ENCODE data around the gene EXT2.

Gene EXT2

DNA sequence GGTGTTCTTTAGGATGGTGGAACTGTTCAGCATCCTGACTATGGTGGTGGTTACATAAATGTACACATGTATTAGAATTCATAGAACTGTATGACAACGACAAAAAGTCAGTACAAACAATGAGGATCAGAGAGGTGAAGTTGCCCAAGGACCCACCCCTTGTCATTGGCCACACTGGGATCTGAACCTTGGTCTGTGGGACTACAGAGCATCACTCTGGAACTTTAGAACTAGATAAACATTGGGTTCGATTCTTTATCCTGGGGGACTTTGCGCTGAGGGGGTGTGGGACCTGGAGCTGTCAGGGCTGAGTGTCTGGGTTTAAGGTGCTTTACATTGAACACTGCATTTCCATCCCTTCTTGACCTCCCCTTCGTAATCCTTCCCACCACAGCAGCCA, 12.8 kb upstream of the EXT2 start:
- DNase-seq (ENCODE audit: low read depth), result no peak
- TF ChIP-seq, protein P1, sequence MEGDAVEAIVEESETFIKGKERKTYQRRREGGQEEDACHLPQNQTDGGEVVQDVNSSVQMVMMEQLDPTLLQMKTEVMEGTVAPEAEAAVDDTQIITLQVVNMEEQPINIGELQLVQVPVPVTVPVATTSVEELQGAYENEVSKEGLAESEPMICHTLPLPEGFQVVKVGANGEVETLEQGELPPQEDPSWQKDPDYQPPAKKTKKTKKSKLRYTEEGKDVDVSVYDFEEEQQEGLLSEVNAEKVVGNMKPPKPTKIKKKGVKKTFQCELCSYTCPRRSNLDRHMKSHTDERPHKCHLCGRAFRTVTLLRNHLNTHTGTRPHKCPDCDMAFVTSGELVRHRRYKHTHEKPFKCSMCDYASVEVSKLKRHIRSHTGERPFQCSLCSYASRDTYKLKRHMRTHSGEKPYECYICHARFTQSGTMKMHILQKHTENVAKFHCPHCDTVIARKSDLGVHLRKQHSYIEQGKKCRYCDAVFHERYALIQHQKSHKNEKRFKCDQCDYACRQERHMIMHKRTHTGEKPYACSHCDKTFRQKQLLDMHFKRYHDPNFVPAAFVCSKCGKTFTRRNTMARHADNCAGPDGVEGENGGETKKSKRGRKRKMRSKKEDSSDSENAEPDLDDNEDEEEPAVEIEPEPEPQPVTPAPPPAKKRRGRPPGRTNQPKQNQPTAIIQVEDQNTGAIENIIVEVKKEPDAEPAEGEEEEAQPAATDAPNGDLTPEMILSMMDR (IDR thresholded peaks at IDR 0.05; ENCODE audit: low read depth, low read length, missing control alignments), result no peak
- no peak overlapping the region for H3K4me3 ChIP-seq (ENCODE audit: low read depth, low read length)
- in situ Hi-C loops (cut with HindIII; ENCODE audit: low sequenced_read_pairs), result no loop called here

DNA sequence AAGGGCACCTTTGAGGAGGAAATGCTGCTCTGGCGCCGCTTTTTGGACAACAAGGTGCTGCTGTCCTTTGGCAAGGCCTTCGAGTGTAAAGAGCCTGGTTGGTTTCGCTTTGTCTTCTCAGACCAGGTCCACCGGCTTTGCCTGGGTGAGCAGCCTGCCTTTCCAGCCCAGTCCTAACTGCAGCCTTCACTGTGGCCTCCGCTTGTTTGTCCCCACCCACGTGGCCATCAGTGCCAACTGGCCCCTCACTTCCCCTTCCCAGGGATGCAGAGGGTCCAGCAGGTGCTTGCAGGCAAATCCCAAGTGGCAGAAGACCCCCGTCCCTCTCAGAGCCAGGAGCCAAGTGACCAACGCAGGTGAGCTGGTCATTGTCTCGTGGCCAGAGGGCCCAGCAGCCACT, 12.0 kb upstream of the EXT2 start:
- H3K4me3 ChIP-seq (ENCODE audit: low read depth, low read length), result no peak overlapping the region
- TF ChIP-seq, protein P1 (IDR thresholded peaks at IDR 0.05; ENCODE audit: low read depth, low read length, missing control alignments), result no peak
- in situ Hi-C loops (cut with HindIII; ENCODE audit: low sequenced_read_pairs), result no loop called here
- no peak for DNase-seq (ENCODE audit: low read depth)

DNA sequence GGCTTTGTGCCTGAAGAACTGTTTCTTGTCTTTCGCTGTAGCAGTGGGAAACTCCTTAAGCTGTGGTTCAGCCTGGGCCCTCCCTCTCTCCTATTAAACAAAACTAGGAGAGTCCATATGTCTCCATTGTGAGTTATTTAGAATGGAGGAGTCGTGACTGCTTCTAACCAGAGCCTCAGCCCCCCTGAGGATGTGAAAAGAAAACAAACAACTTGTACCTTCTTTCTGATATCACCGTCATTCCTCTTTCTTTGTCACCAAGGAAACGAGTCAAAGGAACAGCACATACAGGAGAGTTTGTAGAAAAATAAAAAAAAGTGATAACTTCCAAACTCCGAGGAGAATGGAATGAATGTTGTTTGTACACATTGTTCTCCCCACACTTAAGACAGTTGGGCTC, 11.6 kb upstream of the EXT2 start:
- in situ Hi-C loops (cut with HindIII; ENCODE audit: low sequenced_read_pairs), result no loop called here
- DNase-seq (ENCODE audit: low read depth), result no peak
- TF ChIP-seq, protein P1 (IDR thresholded peaks at IDR 0.05; ENCODE audit: low read depth, low read length, missing control alignments), result no peak
- no peak overlapping the region for H3K4me3 ChIP-seq (ENCODE audit: low read depth, low read length)

DNA sequence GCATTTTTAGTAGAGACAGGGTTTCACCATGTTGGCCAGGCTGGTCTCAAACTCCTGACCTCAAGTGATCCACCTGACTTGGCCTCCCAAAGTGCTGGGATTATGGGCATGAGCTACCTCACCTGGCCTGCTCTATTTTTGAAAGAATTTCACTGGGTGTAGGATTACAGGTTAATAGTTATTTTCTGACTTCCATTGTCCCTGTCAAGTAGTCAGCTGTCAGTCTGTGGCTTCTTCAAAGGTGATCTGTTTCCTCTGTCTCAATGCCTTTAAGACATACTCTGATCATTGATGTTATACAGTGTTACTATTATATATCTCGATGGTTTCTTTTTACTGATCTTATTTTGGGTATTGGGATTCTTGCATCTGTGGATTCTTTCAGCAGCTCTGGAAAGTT, 10.1 kb upstream of the EXT2 start:
- H3K4me3 ChIP-seq (ENCODE audit: low read depth, low read length), result no peak overlapping the region
- no peak for DNase-seq (ENCODE audit: low read depth)
- TF ChIP-seq, protein P1 (IDR thresholded peaks at IDR 0.05; ENCODE audit: low read depth, low read length, missing control alignments), result no peak
- in situ Hi-C loops (cut with HindIII; ENCODE audit: low sequenced_read_pairs), result no loop called here

DNA sequence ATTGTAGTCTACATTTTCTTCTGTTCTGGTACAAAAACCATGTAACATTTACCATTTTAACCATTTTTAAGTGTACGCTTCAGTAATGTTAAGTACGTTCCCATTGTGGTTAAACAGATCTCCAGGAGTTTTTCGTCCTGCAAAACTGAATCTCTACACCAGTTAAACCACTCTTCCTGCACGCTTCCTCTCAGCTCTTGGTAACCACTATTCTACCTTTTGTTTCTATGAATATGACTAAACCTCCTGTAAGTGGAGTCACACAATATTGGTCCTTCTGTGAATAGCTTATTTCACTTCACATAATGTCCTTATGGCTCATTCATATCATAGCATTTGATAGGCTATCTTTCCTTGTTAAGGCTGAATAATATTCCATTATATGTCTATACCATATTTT, 7.1 kb upstream of the EXT2 start:
- in situ Hi-C loops (cut with HindIII; ENCODE audit: low sequenced_read_pairs), result no loop called here
- no peak for DNase-seq (ENCODE audit: low read depth)
- no peak overlapping the region for H3K4me3 ChIP-seq (ENCODE audit: low read depth, low read length)
- TF ChIP-seq, protein P1 (IDR thresholded peaks at IDR 0.05; ENCODE audit: low read depth, low read length, missing control alignments), result no peak

DNA sequence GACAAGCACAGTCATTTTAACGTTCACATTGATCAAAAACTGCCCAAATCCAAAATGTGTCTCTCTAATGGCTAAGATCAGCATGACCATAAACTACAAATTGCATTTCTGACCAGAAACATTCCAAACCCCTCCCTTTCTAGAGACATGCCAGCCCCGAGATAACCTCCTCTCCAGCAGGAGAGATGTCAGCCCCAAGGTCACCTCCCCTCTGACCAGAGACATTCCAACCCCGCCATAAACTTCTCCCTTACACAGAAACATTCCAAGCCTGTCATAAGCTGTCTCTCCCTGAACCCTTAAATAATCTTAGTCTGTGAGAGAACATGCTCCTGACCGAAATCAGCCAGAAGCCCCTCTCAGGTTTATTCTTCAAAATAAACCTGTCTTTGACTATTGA, 6.6 kb upstream of the EXT2 start:
- in situ Hi-C loops (cut with HindIII; ENCODE audit: low sequenced_read_pairs), result no loop called here

More for the DNA sequence above, 6.6 kb upstream of the EXT2 start:
- H3K4me3 ChIP-seq (ENCODE audit: low read depth, low read length), result no peak overlapping the region
- DNase-seq (ENCODE audit: low read depth), result no peak
- TF ChIP-seq, protein P1 (IDR thresholded peaks at IDR 0.05; ENCODE audit: low read depth, low read length, missing control alignments), result no peak

All from astrocyte of the cerebellum (primary cell).